ENCODE results near the gene RAPGEF1.
A peak's percentile ranks its signal among the peaks of the same experiment; 100 is the strongest.

Gene RAPGEF1

DNA sequence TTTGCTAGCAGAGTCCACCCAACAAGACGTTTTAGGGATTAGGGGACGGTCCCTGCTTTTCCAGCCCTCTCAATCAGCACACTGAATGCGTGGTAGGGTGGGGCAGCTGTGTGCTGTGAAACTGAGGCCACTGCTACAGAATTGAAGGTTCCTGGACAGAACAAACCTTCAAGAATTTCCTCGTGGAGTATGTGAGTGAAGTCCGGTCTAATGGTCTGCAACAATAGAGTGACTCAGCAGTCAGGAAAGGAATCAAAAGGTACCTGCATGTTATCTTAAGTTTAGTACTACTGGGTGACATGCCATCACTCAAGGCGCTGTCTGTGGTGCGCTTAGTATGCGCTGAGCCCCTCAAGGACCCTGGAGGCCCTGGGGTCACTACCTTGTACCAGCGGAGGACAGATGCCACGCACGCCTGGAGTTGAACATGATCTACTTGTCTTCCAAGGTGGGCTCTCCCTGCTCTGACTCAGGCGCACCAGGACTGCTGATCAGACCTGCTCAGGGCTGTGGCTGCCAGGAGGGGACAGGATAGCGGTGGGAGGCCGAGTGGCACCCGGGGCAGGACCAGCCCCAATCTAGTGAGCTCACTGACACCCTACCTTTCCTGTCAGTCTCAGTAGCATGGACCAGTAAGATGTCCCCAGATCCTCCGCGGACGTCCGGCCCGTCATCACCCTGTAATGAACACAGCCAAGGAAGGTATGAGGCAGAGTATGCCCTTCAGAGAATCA, 144.0 kb downstream of the RAPGEF1 start:
- no peak for DNase-seq

DNA sequence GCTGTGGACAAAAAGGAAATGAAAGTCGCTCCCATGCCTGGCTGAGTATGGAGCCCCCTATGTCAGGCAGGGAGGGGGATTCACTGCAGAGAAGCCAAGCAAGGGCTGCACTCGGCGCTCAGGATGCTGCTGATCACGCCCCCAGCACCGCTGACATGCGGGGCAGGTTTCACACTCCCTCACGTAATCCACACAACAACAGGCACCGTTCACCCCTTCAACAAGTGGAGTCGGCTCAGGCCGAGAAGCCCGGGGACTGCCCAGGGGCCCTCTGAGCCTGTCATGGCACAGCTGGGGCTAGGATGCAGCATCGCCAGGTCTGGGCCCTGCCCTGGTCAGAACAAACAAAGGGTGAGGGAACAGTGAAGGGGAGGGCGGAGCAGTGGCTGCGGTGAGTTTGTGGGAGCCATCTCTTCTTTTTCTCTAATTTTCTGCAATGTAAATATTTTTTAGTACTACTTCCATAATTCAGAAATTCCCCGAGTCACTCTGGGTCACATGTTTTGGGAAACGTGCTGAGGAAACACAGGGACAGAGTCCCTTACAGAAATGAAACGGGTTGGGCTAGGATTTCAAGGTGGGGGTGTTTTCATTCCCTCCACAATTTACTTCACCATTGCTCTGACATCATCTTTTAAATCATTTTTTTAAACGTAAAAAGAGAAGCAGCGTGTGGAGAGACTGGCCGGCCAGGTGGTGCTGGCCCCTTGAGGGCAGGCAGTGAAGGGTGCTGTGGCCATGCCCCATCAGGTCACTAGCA, 144.8 kb downstream of the RAPGEF1 start:
- DNase-seq: no peak

DNA sequence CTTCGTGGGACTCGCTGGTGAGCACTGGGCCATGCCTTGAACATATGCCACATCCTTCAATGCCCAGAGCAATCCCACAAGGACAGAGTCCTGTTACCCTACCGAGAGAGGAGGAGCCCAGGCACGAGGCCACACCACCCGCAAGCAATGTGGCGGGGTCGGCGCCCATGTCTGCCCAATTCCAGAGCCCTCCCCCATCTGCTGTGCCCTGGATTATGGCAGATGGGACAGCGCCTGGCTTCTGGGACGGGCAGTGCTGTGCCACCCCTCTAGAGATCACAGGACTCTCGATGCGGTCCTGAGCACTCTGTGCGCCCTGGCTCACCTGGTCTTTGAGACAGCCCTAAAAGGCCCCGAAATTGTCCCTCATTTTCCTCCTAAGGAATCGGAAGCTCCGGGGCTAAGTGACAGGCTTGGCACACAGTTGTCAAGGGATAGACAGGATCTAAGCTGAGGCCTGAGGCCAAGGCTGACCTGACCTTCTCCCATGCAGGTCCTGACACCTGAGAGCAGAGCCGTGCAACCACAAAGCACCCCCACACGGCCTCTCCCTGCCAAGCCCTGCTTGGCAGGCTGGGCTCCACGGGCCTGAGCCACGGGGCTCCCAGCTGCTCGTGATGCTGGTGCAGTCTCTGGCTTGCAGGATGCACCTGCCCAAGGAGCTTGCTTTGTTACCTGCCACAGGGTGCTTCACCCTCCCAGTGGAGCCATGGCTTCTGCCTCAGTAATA, 145.8 kb downstream of the RAPGEF1 start:
- no peak for DNase-seq

DNA sequence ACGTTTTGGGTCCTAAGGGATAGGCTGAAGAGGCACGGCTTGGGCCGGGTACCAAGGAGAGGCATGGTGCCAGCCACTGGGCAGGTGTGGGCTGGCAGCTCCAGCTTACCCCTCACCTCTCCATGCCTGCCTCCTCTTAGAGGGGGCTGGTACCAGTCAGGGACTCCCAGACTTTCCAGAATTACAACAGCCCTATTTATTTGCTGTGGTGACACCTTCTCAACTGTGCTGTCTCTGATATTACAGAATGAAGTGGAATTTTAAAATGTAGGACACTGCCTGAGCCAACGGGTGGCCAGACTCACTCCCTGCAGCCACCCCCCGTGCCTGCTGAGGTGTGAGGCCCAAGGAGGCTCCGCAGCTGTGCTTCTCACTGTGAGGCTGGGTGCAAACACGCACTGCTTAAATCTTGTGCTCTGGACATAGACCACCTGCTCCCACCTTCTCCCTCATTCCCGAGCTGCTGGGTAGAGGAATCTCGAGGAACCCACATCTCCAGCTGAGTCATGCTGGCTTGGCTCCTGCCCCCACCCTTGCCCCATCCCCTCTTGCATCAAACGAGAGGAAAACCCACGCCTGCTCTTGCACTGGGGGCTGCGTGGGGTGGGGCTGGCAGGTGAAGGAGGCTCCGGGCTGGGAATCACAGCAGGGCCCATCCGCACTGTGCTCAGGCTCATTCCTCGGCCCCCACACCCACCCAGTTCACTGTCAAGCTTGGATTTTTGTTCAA, 146.6 kb downstream of the RAPGEF1 start:
- no peak for DNase-seq

DNA sequence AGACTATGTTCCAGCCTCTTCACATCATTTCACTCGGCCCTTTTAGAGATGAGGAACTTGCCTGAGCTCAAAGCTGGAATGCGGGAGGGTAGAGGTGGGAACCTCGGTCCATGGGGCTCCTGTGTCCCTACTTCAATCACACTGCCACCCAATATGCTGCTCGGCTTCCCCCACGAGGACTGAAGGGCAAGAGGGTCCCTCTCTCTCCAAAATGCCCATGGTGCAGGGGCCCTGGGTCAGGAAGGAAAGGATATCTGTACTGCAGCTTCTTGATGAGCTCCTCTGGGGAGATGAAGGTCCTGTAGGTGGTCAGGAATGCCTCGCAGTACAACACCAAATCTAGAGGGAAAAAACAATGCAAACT, 148.0 kb downstream of the RAPGEF1 start:
- no peak for DNase-seq

DNA sequence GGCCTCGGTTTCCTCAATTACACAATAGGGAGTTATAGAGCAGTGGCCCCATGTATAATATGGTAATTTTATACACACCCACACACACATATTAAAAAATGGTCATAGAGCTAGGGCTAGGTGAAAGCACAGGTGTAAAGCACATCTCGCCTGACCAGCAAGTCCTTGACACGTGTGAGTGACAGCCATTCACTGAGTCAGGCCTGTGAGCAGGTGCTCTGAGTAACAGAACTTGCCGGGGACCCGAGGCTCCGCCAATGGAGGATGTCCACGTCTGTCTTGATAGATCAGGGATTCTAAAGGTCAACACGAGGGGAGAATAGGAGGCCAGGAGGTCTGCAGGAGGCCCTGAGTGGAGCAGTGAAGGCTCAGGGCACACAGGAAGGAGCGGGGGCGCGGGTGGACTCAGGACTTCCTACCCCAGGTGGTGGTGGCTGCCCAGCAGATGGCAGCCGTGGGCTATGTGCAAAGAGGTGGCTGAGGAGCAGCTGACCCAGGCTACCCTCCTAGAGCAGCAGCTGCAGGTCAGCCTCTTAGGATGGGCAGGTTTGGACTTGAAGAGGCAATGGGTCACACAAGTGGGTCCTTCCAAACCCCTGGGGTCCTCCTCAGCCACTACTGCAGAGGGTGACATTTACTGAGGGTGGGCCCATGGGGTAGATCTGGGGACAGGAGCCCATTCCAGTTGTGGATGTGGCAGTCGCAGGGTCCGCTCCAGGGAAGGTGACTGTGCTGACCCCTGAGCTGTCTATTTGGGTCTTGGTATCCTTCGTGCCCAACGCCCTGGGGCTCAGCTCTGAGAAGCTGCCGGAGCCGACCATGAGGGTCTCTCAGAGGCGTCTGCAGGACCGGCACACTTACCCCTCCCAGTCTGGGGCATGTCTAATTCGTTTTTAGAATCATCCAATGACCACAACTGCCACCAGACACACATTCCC, 148.7 kb downstream of the RAPGEF1 start:
- DNase-seq: peak; percentile 81

DNA sequence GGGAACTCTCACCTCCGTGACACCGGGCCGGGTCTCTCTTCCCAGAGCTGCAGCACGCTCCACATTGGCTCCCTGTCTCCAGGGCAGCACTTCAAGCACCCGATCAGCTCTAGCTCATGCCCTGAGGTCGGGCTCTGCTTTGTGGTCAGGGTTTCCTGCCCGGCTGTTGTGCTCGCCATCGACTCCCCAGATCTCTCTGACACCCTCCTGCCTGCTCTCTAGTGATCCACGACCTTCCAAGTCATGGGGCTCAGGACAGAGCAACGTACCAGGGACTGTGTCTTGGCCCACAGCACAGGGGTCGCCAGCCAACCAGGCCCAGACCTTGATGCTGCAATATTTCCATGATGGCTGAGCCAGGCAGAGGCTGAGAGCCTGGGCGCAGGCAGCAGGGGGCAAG, 149.4 kb downstream of the RAPGEF1 start:
- DNase-seq: peak; percentile 25

DNA sequence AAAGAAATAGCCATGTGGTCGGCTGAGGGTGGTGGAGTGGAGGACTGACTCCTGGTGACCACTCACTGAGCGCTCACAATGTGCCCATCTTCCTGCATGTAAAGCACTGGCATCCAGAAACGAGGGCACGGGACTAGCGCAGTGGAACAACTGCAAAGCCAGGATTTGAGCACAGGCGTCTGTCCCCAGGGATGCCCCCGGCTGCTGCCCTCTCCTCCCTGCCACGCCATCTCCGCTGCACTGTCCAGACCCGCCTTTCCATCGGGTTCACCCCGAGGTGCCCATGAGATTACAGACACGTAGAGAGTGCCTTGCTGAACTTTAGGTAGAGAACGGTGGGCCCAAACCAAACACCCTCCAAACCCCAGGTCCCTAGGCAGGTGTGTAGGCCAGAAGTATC, 149.9 kb downstream of the RAPGEF1 start:
- DNase-seq: no peak

DNA sequence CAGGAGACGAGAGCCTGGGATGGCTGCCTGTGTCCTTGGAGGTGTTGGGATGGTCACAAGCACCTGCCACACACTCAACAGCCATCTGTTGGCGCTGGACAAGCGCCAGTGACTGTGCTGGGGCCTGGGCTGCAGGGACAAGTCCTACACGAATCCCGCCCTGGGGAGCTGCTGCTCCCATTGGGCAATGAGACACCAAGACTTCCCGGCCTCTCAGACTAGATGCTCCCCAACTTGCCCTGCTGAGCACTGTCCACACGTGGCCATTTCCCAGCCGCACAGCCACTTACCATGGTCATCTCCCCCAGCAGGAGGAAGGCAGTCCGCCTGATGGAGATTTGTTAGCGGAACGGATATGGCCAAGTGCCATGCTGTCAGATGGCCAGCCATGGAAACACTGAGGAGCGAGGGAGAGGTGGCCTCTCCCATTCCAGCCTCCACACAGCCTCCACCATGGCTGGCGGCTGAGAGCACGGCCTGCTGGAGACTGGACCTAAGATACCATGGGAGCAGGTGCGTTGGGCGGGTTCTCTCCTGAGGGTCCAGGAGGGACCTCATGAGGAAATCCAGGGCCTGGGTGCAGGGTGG, 150.7 kb downstream of the RAPGEF1 start:
- no peak for DNase-seq

DNA sequence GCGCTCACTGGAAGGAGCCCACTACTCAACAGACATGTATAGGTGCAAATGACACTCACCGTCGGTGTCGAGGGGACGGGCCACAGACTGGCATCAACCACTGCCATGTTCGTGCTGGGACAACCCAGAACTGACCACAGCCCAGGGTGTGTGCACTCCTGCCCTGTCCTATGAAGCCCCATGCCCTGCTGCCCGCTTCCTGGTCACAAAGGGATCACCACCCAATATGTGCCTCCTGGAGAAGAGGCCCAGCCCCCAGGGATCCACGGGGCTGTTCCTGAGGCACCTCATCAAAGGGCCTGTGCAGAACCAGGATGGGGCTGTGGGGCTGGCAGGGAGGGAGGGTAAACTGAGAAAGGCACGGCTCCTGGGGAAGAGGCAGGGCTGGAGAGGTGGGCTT, 151.5 kb downstream of the RAPGEF1 start:
- no peak for DNase-seq

DNA sequence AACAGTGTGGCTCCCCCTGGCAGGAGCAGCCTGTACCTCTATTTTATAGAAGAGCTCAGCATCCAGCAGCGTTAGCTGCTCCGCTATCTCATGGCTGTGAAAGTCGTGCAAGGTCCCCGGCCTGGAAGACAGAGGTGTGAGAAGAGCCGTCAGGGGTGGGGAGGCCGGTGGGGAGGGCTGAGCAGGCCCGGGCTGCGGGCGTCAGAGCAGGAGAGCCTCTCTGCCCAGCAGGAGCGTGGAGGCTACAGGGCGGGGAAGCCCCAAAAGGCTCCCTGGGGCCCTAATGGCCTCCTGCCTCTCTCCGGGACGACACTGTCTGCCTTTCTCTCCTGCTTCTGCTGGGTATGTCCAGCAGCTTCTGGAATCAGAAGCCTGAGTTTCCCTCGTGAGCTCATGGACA, 152.0 kb downstream of the RAPGEF1 start:
- no peak for DNase-seq

DNA sequence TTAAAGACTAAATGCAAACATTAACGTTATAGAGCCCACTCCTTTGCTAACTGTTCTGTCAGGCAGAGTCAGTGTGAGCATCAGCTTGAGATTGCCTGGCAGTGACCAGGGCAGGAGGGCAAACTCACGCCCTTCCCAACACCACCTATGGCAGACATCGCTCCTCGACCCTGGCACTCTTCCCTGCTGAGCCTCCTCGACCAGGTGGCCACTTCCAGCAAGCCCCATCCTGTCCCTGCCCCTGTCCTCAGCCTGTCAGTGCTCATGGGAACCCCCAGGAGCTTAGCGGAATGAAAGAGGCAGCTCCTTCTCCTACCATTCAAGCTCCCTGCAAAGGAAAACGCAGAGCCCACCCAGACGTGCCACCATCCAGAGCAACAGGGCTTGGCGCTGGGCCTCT, 152.5 kb downstream of the RAPGEF1 start:
- DNase-seq: no peak

DNA sequence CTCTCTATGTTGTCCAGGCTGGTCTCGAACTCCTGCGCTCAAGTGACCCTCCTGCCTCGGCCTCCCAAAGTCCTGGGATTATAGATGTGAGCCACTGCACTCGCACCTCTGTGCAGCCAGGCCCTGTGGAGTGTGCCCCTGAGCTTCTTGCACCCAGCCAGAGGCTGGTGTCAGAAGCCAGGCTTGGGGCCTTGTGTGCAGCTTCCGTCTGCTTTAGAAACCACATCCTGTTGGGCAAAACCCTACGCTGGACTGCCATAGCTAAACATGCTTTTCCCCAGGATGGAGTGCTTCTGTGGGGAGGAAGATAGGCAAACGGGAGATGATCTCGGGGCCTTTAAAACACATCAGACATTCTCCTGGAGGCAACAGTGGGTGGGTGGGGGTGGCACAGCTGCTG, 154.5 kb downstream of the RAPGEF1 start:
- peak; percentile 67 for DNase-seq

DNA sequence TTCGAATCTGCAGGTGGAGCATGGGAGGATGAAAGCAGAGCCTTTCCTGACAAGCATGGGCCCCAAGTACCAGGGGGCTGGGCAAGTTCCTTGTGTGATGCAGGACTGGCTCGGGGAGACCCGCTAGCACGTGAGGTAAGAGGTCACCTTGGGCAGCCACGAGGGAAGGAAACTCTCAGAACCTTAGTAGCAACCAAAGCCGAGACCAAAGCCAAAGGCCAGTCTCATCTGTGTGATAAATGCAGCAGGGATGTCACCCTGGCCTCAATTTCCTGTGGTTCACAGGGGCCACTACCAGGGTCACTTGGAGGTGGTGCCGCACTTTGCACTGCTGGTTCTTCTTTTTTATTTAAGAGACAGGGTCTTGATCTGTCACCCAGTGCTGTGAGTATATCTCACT, 155.0 kb downstream of the RAPGEF1 start:
- DNase-seq: no peak

DNA sequence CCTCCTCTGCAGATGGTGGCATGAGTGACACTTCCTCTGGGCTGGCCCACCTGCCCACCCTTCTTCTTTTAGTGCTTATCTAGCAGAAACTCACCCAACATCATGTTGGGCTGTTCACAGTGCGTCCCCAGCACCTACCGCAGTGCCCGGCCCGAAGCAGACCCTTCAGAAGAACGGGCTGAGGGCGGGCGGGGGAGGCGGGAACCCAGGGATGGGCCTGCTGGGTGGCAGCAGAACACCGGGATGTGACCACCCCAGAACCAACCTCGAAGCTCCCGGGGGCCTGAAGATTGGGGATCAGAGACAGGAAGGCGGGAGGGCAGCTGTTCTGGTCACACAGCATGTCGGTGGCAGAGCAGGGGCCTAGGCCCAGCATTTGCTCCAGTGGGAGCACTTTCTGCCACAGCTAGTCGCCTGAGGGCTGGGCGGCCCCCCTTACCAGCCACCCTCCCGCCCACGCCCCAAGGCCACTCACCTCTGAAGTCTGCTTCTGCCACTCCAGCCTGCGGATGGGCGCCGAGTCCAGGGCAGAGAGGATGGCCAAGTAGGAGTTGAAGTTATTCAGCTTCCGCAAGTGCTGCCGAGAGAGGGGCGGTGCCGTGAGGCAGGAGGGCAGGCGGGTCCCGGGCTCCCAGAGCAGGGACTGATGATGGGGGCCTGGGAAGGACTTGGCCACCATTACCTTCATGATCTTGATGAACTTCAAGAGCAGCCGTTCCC, 155.9 kb downstream of the RAPGEF1 start:
- no peak for DNase-seq

DNA sequence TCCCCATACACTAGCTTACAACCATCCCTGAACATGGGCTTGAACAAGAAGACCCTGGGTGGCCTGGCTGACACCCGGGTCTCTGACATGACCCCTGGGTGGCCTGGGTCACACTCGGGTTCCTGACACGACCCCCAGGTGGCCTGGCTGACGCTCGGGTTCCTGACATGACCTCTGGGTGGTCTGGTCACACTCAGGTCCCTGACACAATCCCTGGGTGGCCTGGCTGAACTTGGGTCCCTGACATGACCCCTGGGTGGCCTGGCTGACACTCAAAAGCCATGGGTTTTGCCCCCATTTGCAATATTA, 156.6 kb downstream of the RAPGEF1 start:
- DNase-seq: no peak

DNA sequence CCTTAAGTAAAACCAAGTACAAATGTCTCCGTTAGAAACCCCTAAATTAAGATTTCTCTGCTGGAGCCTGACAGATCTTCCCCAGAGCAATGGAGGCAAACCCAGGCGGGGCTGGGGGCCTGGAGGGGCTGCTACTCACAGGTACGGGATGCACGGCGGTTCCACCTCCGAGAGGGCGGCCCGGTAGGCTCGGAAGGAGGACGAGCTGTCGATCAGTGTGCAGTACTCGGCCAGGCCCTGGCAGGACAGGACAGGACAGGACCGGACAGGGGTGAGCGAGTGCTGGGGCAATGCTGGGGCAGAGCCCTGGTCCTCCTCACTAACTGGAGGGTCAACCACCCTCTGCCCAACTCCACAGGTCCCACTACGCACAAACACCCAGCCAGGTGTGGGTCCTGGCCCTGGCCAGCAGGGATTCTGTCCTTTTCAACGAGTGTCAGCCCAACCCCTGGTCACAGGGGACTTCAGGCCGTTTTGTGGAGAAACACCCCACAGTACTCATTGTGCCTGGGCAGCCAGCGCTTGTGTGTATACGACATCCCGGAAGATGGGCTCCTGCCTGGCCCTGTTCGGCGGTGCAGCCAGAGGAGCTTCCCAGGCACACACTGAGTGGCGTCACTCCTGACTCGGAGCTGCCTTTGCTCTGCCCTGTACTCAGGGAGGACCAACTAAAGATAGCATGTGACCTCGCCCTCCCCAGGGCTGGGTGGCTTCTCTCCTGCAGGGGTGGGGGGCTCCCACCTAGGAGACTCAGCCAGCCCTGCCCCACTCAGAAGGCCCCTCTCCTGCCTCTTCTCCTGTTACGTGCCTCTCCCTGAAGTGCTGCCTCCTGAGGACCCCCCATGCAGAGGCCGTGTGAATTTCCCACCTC, 157.2 kb downstream of the RAPGEF1 start:
- no peak for DNase-seq

DNA sequence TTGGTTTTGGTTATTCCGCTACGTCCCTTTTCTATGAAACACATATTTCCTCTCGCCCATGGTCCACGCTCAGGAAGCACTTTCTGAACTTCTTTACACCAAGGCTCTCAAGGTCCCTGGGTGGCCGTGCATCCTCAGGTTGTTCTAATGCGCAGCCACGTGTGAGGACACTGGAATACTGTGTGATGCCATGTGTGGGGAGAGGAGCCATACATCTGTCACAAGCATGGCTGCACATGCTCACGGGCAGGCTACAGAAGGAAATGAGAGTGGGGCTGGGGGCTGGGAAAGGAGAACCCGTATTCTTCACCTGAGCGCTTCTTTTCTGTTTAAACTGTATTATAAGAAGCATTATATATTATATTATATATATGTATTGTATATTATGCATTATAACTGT, 157.8 kb downstream of the RAPGEF1 start:
- DNase-seq: no peak

DNA sequence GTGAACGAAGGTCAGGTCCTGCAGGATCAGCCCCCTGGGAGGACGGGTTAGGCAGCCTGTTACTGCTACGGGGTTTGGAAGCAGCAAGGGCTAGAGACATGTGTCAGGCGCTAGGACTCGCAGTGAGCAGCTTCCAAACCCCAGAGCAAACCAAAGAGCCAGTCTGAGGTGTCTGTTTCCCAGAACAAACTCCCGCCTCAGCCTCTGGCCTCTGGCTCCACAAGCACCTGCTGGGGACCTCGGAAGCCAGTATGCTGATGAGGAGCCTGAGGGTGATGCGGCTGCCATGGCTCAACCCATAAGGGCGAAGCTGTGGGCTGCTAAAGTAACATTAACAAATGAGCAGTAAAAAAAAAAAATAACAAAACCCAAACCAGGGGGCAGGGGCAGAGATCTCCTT, 159.5 kb downstream of the RAPGEF1 start:
- no peak for DNase-seq

DNA sequence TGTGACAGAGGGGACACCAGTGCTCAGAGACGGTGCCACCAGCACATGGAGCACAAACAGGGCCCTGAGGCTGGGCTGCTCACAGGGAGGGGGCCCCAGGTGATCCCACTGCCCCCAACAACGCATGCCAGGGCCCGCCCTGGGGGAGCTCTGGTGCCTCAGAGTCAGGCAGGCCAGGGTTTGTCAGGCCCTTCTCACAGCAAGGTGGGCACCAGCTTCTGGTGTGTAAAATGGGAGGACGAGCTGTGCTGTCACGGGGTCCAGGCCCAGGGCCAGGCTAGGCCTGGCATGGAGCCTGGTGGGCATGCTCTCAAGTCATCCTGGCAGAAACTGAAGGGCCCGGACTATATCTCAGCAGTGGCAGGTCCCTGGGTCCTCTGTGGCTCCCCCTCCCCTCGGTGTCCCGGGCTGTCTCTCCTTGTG, 160.1 kb downstream of the RAPGEF1 start:
- DNase-seq: no peak

Measured in CD4-positive, alpha-beta T cell treated with Interleukin-12 subunit alpha and Interleukin-12 subunit beta, for 1 hour (primary cell).